ENCODE results near the gene RALGPS1.

The RALGPS1 gene

DNA sequence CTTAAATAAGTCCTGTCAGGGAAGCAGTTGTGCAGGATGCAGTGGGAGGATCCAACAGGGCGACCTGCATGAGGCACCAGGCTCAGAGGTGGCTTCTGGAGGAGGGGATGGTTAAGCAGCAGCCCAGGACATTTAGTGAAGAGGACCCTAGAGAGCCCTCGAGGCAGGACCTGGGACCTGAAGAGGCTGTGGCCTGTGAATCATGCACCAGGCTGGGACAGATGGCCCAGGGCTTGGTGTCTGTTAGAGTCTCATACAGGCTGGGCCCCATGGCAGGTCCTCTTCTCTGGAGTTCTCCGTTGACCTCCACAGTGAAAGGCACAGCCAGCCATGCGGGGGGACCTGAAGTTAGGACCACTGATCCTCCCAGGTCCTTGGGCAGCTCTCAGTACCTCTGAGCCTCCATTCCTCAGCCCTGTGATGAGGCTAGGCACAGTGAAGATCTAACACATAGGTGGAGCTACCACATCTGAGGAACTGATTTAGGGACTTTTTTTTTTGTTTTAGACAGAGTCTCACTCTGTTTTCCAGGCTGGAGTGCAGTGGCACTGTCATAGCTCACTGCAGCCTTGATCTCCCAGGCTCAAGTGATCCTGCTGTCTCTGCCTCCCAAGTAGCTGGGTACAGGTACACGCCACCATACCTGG, 289.2 kb downstream of the RALGPS1 start:
- ATAC-seq (ENCODE audit: low read depth), result no peak
- TF ChIP-seq, protein P1, sequence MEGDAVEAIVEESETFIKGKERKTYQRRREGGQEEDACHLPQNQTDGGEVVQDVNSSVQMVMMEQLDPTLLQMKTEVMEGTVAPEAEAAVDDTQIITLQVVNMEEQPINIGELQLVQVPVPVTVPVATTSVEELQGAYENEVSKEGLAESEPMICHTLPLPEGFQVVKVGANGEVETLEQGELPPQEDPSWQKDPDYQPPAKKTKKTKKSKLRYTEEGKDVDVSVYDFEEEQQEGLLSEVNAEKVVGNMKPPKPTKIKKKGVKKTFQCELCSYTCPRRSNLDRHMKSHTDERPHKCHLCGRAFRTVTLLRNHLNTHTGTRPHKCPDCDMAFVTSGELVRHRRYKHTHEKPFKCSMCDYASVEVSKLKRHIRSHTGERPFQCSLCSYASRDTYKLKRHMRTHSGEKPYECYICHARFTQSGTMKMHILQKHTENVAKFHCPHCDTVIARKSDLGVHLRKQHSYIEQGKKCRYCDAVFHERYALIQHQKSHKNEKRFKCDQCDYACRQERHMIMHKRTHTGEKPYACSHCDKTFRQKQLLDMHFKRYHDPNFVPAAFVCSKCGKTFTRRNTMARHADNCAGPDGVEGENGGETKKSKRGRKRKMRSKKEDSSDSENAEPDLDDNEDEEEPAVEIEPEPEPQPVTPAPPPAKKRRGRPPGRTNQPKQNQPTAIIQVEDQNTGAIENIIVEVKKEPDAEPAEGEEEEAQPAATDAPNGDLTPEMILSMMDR (IDR thresholded peaks at IDR 0.05; ENCODE audit: poor library complexity, severe bottlenecking), result no peak
- no peaks in the 10 kb centered on the region for H3K36me3 ChIP-seq (ENCODE audit: low read depth)

DNA sequence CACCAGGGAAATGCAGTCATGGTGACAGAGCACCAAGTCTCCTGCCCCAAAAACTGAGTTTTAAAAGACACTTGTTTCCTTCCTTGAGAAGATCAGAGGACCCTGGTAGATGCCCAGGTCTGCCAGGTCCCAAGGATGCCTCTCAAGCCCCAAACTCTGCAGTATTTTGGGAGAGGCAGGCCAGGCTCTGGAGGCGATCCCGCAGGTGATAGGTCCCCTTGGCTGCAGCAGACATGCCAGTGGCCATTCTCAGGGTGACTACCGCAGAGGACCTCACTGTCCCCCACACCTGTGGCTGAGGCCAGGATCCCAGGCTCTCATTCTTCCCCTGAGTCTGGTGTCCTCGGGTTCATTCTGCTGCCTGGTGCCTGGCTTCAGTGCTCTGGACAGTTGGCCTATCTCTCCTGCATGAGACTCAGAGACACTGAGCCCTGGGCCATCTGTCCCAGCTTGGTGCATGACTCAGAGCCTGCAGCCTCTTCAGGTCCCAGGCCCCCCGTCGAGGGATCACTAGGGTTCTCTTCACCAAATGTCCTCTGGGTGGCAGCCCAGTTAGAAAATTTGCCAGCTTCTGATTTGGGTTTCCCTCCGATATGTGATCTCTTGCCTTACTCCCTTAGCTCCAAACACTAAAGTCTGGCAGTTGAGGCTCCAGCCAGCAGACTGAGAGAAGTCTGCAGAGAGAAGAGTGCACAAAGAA, 290.3 kb downstream of the RALGPS1 start:
- no peaks in the 10 kb centered on the region for H3K36me3 ChIP-seq (ENCODE audit: low read depth)
- ATAC-seq (ENCODE audit: low read depth), result peak; percentile 44; the same call in 2 of the 3 replicates
- H3K4me1 ChIP-seq (ENCODE audit: insufficient read depth, poor library complexity, severe bottlenecking), result no peaks in the 10 kb centered on the region
- TF ChIP-seq, protein P1 (IDR thresholded peaks at IDR 0.05; ENCODE audit: poor library complexity, severe bottlenecking), result peak; percentile 25
- no peaks in the 10 kb centered on the region for H3K9me3 ChIP-seq (ENCODE audit: severe bottlenecking)
- no peak overlapping the region for H3K27ac ChIP-seq (ENCODE audit: poor library complexity, severe bottlenecking)
- H3K27me3 ChIP-seq (ENCODE audit: insufficient read depth, poor library complexity, severe bottlenecking), result no peaks in the 10 kb centered on the region
- no peak overlapping the region for H3K4me3 ChIP-seq (ENCODE audit: severe bottlenecking)
- DNase-seq (ENCODE audit: low spot score), result peak; percentile 38

More for the DNA sequence above, 289.2 kb downstream of the RALGPS1 start:
- Histone ChIP-seq H3K27ac (ENCODE audit: poor library complexity, severe bottlenecking) (no peak overlapping the region), H3K27me3 (ENCODE audit: insufficient read depth, poor library complexity, severe bottlenecking) (no peaks in the 10 kb centered on the region), H3K4me1 (ENCODE audit: insufficient read depth, poor library complexity, severe bottlenecking) (no peaks in the 10 kb centered on the region), H3K9me3 (ENCODE audit: severe bottlenecking) (no peaks in the 10 kb centered on the region), H3K4me3 (ENCODE audit: severe bottlenecking) (no peak overlapping the region)
- DNase-seq (ENCODE audit: low spot score), result no peak

DNA sequence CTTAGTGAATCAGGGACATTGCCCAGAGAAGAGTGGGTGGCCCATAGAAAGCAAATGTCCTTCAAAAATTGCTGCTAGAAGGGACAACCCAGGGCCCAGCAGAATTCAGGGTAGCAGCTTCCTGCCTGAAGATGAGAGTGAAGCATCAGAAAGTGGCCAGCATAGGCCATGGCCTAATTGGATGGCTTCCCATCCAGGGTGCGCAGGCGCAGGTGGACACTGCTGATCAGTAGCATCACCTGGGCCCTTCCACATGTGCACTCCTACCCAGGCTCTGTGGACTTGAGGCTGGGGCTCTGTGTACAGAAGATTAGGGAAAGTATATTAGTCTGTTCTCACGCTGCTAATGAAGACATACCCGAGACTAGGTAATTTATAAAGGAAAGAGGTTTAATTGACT, 291.4 kb downstream of the RALGPS1 start:
- no peaks in the 10 kb centered on the region for H3K4me1 ChIP-seq (ENCODE audit: insufficient read depth, poor library complexity, severe bottlenecking)
- H3K27ac ChIP-seq (ENCODE audit: poor library complexity, severe bottlenecking), result no peak overlapping the region
- H3K4me3 ChIP-seq (ENCODE audit: severe bottlenecking), result no peak overlapping the region
- H3K36me3 ChIP-seq (ENCODE audit: low read depth), result no peaks in the 10 kb centered on the region
- TF ChIP-seq, protein P1 (IDR thresholded peaks at IDR 0.05; ENCODE audit: poor library complexity, severe bottlenecking), result no peak
- DNase-seq (ENCODE audit: low spot score), result no peak
- ATAC-seq (ENCODE audit: low read depth), result no peak
- H3K27me3 ChIP-seq (ENCODE audit: insufficient read depth, poor library complexity, severe bottlenecking), result no peaks in the 10 kb centered on the region
- no peaks in the 10 kb centered on the region for H3K9me3 ChIP-seq (ENCODE audit: severe bottlenecking)

DNA sequence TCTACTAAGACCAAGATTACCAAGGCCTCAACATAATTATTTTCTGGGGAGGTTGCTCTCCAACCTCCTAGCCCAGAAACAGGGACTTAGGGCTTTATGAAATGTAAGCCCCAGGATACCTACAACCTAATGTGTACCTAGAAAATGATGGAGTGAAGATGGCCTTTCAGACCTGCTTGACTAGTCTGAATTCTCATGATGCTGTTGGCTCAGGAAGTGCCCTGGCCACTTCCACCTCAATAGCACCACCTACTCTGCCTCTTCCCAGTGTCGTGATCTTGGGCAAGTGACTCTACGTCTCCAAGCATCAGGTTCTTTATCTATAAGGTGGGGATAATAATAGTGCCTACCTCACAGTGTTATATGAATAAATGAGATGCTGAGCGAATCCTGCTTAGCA, 292.1 kb downstream of the RALGPS1 start:
- Histone ChIP-seq H3K4me3 (ENCODE audit: severe bottlenecking) (no peak overlapping the region), H3K36me3 (ENCODE audit: low read depth) (no peaks in the 10 kb centered on the region), H3K4me1 (ENCODE audit: insufficient read depth, poor library complexity, severe bottlenecking) (no peaks in the 10 kb centered on the region), H3K27me3 (ENCODE audit: insufficient read depth, poor library complexity, severe bottlenecking) (no peaks in the 10 kb centered on the region), H3K9me3 (ENCODE audit: severe bottlenecking) (no peaks in the 10 kb centered on the region), H3K27ac (ENCODE audit: poor library complexity, severe bottlenecking) (no peak overlapping the region)
- ATAC-seq (ENCODE audit: low read depth), result no peak
- TF ChIP-seq, protein P1 (IDR thresholded peaks at IDR 0.05; ENCODE audit: poor library complexity, severe bottlenecking), result no peak
- no peak for DNase-seq (ENCODE audit: low spot score)
